Suppressor macrophage treated with lipopolysaccharide for 4 hours (primary cell): Measurements from ENCODE around the gene ANGPTL2.

Experiments used
- DNase-seq: peaks from one replicate; pipeline ENCODE4 v3.0.0-alpha.2; 2020

Gene ANGPTL2

DNA sequence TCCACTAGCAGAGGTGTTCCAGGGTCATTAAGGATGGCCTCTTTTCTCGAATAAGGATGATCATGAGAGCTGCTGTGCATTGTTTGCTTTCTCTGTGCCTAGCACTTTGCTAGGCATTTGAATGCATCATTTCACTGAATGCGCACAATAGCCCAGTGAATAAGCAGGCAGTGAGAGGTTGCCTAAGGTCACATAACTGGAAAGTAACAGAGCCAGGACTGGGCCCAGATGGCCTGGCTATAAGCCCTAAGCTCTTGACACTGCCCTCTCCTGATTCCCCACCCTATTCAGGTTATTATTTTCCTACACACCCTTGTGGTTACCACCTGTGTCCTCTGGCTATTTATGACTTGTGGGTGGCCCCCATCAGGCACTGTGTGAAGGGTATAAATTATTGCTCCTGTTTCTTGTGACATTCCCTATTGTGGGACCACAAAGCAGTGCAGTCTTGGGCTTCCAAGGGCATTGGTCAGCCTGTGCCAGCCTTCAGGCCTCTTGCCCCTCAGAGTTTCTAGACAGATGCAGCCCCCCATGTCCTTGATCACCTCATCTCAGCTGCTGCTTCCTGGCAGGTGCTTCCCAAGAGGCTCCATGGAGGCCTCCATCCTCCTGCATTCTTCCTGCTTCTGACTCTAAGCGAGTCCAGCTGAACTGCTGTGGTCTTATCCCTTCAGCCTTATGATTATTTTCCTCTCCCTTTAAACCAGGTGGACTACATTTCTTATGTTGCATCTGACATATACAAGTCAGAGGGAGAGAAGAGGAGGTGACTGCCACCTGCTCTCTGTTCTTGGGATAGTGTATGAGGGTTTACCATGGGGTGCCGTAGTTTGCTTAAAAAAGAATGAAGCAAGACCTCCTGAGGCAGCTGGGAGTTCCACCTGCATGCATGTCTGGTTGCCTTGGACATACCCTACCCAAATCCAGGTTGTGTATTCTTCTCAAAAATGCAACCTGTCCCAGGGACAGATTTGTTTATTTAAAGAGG lies 47.6 kb downstream of the ANGPTL2 start:
- no peak for DNase-seq

DNA sequence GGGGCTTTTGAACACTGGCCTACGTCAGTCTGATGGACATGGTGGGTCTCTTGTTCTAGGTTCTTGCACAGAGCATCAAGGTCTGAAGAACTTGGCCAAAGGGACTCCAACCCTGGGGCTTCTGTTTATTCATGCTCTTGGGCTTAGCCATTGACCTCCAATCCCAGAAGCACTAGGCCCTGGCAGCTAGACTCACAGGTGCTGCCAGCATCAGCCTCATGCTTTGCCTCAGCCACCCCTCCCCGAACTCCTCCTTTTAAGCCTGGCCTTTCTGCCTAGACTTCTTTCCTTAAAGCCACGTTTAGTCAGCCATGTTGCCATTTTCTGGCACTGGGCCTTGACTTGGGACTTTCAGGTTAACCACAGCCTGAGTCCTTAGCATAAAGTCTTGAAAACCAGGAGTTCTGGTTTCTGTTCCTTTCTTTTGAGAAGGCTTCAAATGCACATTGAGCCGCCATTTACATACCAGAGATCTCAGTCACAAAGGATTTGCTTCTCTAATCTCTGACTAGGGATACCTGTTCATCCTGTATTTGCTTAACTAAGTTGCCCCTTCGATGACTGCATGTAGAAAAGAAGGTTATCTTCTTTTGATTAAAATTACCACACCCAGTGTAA lies 54.7 kb downstream of the ANGPTL2 start:
- no peak for DNase-seq

DNA sequence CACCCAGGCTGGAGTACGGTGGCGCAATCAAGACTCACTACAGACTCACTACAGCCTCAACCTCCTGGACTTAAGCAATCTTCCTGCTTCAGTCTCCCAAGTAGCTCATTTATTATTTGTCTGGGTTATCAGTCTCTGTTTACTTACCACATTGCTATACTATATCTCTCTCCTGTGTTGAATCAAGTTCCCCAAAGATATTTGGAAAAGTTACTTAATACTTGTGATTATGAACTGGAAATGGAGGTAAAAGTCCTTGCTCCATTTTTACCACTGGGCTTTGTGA lies 55.6 kb downstream of the ANGPTL2 start:
- peak; percentile 12 for DNase-seq

DNA sequence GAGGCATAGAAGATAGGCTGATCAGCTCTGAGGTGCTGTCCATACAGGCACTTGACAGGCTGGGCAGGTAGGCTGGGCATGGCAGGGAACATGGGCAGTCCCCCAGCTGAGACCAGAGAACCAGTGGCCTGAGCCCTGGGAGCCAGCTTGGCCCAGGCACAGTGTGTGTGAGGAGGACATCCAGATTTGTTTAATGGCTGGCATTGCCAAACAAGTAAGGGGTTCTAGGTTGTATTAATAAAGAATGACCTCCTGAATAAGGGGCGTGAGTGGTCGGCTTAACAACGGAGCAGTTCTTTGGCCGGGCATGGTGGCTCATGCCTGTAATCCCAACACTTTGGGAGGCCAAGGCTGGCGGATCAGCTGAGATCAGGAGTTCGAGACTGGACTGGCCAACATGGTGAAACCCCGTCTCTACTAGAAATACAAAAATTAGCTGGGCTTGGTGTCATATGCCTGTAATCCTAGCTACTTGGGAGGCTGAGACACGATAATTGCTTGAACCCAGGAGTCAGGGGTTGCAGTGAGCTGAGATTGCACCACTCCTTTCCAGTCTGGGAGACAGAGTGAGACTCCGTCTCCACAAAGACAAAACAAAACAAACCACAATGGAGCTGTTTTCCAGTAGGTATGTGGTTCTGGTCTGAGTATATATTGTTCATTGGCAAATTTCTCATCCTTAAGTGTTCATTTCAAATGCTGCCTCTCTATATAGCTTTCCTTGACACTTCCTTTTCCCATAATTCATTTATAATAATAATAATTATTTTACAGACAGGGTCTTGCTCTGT lies 56.2 kb downstream of the ANGPTL2 start:
- no peak for DNase-seq

DNA sequence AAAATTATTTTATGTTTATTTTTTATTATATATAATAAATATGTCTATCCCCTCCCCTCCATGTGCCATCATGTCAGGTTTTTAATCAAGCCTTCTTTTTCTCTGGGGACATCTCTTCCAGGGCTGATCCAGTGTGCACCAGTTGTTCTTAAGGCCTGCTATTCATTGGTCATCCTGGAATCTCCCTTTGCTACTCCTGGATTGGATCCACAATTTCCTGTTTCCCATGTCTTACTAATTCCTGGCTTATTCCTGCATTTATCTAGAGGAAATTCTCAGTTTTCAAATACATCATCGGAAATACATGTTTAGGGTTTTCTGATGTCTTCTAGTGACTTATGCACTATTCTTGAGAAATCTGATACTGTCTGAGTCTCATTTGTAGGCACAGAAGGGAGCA lies 56.8 kb downstream of the ANGPTL2 start:
- no peak for DNase-seq

DNA sequence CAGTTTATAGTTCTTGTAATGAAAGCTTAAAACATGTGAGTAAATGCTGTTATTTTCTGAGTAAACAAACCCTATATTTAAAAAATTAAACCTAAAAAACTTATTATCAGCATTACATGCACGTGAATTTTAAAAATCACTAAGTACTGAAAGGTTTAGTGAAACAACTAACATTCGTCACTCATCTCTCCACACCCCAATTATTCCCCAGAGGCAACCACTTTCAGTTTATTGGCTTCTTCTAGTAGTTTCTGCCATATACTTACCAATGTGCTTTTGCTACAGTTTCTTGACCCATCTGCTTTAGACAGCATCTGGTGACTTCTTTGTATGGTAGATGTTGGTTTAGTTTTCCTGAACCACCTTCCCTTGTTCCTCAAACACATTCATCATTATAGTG lies 58.1 kb downstream of the ANGPTL2 start:
- DNase-seq = no peak

DNA sequence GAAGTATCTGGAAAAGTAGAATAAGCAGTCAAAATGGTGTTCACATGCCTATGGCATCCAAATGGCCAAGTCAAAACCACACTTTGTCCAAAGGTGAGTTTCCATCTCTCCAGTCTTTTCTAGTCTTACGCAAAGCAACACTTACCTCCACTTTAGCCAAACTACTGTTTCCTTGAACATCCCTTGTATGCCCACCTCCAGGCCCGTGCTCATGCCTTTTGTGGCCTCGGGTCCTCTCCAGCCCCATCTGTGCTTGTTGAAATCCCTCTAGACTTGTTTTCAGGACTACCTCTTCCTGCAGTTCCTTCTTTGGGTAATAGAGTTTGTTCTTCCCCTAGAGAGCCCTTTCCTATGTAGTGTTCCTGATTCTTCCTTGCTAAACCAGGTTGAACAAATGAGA lies 61.0 kb downstream of the ANGPTL2 start:
- no peak for DNase-seq

DNA sequence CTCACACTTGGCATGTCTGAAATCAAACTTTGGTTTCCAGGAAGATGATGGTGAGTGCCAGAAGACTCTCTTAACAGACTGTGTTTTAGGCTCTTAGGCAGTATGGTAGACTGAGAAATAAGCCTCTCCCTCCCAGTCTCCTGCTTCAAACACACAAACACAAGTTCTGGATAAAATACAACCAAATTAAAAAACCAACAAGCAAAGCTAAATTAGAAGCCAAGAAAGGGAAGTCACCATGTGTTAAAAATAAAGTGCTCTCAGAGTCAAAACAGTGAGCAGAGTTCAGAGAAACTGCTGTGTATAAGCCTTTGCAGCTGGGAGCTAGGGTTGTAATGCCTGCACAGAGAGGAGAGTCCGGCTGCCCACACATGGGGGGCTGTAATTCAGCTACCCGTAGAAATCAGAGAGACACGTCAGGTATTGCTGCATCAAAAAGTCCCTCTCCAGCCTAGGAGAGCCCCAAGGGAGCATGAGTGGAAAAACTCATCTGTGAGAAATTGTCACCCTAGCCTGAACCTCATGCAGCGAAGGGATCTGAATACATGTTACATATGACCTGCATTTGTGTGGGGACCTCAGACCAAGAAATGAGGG lies 62.6 kb downstream of the ANGPTL2 start:
- DNase-seq = no peak

DNA sequence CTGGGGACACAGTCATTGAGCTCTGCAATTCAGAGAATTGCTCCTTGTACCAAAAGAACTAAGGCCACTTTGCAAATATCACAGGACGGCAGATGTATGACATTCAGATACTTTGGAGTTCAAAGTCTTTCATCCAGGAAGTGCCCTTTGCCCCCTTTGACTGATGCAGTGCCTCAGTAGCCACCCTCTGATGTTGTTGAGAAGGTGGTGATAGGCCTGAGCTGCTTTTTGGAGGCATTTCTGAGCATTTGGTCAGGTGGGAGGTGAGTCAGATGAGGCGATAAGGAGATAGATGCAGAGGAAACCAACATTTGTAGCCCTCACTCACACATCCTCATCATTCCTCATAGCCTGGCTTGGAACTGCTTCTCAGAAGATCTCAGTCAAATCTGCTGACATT lies 63.4 kb downstream of the ANGPTL2 start:
- no peak for DNase-seq

DNA sequence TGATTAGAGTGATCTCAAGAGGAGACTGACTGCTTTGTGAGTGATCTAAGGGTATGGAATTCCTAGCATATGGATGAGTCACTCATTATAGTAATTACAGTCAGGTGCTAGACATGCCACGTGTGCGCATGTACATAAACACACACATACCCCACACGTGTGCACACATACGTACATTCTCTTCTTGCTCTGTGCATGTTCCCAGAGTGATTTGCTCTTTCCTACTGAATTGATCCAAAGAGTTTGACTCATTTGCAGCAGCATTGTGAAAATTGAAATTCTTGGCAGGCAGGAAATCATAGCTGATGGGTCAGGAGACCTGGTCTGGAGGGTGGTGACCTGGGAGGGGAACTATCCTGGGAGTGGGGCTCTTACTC lies 63.8 kb downstream of the ANGPTL2 start:
- DNase-seq = no peak

DNA sequence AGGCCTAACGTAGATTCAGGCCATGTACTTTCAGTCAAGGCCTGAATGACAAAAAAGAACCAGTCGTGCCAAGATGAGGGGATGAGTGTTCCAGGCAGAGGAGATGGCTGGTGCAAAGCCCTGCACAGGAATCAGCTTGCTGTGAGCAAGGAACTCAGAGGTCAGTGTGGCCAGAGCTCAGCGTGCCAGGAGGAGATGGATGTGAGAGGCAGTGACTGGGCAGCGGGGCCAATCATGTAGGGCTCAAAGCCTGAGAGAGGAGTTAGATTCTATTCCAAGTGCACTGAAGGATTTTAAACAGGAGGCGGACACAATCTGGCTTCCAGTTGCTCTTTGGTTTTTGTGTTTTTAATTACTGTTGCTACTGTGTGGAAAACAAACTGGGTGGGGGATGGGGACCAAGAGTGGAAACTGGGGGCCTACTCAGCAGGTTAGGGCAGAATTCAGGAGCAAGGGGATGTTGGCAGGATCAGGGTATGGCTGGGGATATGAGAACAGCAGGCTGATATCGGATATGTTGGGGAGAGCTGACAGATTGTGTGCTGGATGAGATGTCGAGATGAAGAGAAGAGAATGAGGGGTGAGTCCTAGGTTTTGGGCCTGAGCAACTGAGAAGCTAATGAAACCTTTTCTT lies 64.3 kb downstream of the ANGPTL2 start:
- DNase-seq = no peak

DNA sequence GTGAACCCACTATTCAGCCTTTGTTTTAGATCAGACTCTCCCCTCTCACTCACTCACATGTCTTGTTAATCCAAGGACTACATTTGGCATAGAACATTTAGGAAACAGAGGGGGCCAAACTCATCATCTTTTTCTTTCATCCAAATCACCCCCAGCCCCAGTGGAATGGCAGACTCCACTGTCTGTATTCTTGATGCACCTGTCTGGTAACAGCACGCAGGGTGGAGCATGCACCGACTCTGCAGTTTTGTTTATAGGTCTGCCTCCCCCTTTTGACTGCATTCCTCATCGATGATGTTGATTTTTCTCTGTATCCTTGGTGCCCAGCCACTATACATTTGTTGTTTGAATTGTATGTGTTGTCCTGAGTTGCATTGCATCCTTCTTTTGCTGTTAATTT lies 66.0 kb downstream of the ANGPTL2 start:
- no peak for DNase-seq

DNA sequence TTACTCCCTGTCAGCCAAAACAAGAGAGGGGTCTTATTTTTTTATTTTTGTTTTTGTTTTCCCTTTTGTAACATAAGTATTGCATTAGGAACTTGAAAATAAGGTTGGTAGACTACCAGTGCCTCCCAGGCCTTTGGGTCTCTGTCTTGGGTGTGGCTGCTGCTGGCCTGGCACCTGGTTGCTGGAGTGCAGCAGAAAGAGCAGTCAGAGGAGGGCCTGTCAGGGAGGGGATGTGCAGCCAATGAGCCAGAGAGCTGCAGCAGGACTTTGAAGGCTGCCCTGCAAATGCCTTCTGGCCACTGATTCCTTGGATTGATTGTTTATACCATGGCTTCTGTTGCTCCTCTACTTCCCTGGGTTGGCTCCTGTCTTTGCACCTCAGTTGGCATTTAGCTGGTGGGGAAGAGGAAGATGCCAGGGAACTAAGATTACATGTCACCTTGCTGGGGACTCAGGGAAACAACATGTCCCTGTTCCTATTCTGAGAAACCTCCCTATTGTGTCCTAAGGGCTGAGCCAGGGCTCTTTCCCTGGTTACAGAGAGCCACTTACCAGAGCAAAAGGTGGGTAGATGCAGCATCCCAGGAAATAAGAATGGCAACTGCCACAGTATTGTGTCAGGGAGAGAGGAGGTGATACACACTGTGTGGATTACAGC lies 66.6 kb downstream of the ANGPTL2 start:
- DNase-seq = no peak

DNA sequence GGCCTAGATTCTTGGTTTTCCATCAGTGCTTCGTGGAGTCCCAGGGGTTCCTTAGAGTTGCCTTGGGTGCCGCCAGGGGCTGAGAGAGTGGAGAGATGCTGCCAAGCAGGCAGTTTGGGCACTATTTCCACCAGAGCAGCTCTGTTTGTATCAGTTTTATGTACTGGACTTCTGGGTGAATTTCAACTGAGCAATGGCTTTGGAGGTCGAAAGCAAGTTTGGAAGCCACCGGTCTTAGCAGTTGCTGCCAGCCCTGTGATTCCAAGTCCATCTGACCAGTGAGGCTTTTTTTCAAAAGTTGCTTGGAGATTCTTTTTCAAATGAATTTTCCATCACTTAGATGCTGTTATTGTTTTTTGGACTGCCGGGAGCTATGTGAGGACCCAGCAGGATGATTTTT lies 68.5 kb downstream of the ANGPTL2 start:
- no peak for DNase-seq

DNA sequence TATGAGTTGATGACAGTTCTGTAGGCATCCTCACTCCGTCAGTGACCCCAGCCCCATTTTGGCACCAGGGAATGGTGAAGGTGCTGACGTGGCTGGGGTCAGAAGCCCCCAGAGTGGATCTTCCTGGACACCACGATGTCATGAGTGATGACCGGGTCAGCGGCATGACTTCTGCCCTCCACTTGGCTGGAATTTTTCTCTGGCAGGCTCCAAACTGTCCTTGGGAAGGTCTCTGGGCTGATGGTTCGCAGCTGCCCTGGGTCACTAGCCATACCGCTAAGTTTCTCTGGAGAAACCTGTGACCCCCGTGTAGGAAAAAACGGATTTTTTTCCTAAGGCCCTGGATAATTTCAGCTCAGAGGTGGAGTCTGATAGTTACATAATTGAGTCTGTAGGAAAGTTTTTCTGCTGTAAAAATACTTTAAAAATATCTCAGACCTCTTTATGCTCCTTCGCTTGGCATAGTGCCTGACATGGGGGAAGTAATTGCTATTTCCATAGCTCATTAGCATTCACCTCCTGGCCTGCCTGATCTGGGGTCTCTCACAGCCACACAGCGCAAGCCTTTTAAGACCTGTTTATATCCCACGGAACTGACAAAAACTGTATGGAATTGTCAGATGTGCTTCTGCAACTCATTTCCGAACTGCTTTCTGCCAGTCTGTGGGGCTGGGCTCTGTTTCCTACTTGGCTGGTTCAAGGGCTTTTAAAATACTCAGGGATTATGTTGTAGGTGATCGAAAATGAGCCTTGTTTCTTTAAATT lies 69.2 kb downstream of the ANGPTL2 start:
- DNase-seq = no peak

DNA sequence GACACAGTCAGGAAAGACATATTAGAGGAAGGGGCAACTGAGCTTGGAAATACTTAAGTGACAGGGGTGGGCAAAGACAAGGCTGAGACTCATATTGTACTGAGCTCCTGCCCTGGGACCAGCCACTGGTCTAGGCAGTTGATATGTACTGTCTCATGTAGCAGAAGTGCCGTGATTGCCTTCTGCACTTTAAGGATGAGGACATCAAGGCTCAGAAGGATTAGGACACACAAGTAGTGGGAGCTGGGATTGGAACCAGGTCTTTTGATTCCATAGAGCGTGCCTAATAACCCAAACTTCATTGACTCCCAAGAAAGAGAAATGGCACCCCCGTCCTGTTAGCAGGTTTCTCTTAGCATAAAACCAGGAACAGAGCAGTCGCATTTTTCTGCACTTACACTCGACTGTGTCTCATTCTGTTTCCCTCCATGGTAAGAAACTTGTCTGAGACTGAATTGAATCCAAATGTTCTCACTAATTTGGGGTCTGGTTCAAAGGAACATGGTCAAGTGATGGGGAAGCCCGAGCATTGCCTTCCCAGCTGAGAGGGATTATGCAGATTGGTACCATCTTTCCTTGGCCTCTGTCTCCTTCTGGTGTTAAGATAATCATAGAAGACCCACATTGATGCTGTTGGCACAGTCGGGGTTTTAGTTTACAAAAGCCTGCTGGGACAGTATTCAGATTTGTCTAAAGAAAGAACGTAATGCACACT lies 70.4 kb downstream of the ANGPTL2 start:
- no peak for DNase-seq

DNA sequence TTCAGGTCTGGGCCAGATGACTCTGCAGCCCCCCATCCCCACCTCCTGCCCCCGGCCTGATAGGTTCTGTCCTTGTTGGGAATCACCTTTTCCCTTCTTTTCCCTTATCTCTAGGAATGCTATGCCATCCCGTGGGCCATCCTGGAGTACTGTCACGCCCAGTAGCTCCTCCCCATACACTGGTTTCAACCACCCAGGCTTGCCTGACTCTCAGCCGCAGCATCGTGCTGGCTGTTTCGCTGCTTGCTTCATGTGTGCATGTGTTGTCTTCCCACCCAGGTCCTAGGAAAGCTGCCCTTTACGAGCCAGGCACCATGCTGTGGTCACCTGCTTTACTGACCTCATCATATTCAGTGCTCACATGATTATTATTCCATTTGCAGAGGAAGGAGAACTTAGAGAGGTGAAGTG lies 71.8 kb downstream of the ANGPTL2 start:
- DNase-seq = peak; percentile 7

DNA sequence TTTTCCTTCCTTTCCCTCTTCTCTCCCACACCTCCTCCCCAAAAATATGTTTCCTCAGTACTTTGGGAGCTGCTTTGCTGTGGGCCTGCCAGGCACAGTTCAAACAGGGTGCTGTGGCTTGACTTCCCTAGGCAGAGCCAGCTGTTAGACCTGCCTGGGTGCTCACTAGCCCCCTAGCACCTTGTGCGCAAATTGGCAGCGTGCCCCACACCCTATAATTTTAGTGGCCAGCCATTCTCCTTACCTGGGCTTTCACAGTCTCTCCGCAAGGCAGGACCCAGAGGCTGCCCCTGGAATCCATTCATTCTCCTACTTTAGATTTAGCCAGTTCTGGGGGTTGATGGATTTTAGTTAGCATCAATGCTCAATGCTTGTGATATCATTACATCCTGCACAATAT lies 72.3 kb downstream of the ANGPTL2 start:
- DNase-seq = no peak

DNA sequence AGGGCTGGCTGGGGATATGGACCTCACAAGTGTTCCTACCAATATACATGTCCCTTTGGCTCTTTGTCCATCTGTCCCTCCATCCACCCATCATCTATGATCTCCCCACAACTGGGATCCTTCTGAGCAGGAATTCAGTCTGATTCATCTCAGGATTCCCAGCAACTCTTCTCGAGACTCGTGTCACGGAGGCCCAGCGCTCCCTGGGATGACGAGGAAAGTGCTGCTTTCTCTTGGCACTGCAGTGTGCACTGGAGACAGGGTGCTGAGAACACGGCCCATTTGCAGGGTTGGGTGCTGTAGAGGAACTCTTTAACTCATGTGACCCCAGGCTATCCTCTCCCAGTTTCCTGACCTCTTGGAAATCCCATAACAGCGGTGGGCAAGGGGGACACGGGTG lies 72.9 kb downstream of the ANGPTL2 start:
- DNase-seq = no peak

DNA sequence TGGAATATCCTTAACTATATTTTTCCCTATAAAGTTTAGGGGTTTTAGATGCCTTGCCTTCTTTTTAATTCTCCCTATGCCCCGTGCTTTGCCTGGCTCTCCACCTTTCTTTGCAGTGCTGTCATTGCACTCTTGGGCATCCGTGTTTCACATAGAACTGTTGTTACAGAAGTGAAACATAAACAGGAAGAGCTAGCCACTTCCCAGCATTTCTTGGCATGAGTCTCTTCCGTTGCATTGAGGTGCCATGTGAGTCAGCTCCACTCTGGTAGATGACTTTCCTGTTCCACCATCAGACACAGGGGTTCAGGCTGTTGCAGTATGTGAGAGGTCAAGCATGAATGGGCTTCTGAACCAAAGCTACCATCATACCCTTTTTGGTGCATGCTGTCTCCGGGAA lies 73.4 kb downstream of the ANGPTL2 start:
- peak; percentile 82 for DNase-seq

DNA sequence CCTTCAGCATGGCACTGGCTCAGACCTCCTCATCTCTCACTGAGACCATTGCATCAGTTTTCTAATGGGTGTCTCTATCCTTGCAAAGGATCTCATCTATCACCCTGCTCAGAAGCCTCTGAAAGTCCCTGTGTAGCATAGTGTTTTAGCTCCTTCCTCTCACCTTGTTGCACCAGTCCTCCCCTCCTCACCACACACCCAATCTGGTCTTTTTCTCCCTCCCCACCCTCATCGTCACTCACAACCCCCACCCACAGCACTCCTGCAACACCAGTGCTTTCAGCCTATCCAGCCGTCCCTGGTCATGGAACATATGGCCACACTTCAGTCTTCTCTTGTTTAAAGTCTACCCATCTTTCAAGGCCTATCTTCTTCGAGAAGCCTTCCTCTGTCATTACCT lies 74.5 kb downstream of the ANGPTL2 start:
- DNase-seq = no peak
